Ishikawa (cell line): ENCODE results near the gene BMPR1A.

Source experiments
- CEBPB ChIP-seq: IDR thresholded peaks from 2 replicates; pipeline ENCODE4 v1.6.1; 2012
- CREB1 ChIP-seq: IDR thresholded peaks from 2 replicates; pipeline ENCODE4 v1.6.1; 2012; ENCODE audit warnings: low read depth
- EGR1 ChIP-seq: IDR thresholded peaks from 2 replicates; pipeline ENCODE4 v1.6.1; 2012
- EP300 ChIP-seq: IDR thresholded peaks from 2 replicates; pipeline ENCODE4 v1.6.1; 2012; ENCODE audit warnings: borderline replicate concordance
- FOXM1 ChIP-seq: IDR thresholded peaks from 2 replicates; pipeline ENCODE4 v1.6.1; 2012; ENCODE audit warnings: low read depth, borderline replicate concordance
- NFIC ChIP-seq: IDR thresholded peaks from 2 replicates; pipeline ENCODE4 v1.6.1; 2012
- RAD21 ChIP-seq: IDR thresholded peaks from 2 replicates; pipeline ENCODE4 v1.6.1; 2012; ENCODE audit warnings: low read depth
- TAF1 ChIP-seq: IDR thresholded peaks from 2 replicates; pipeline ENCODE4 v1.6.1; 2012; ENCODE audit warnings: low read depth, mild to moderate bottlenecking
- TCF12 ChIP-seq: IDR thresholded peaks from 2 replicates; pipeline ENCODE4 v1.6.1; 2012; ENCODE audit warnings: low read depth
- TEAD4 ChIP-seq: IDR thresholded peaks from 2 replicates; pipeline ENCODE4 v1.6.1; 2012
- YY1 ChIP-seq: IDR thresholded peaks from 2 replicates; pipeline ENCODE4 v1.6.1; 2012; ENCODE audit warnings: low read depth
- ZBTB7A ChIP-seq: IDR thresholded peaks from 2 replicates; pipeline ENCODE4 v1.6.1; 2012; ENCODE audit warnings: low read depth
- TF ChIP-seq, protein P1 (sequence below): IDR thresholded peaks from 2 replicates; pipeline ENCODE4 v1.6.1; 2012
- TF ChIP-seq, protein P2 (sequence below): IDR thresholded peaks from 2 replicates; pipeline ENCODE4 v1.6.1; 2012; ENCODE audit warnings: low read depth, mild to moderate bottlenecking
- TF ChIP-seq, protein P3 (sequence below): IDR thresholded peaks from 2 replicates; pipeline ENCODE4 v1.6.1; 2012

The BMPR1A gene

DNA sequence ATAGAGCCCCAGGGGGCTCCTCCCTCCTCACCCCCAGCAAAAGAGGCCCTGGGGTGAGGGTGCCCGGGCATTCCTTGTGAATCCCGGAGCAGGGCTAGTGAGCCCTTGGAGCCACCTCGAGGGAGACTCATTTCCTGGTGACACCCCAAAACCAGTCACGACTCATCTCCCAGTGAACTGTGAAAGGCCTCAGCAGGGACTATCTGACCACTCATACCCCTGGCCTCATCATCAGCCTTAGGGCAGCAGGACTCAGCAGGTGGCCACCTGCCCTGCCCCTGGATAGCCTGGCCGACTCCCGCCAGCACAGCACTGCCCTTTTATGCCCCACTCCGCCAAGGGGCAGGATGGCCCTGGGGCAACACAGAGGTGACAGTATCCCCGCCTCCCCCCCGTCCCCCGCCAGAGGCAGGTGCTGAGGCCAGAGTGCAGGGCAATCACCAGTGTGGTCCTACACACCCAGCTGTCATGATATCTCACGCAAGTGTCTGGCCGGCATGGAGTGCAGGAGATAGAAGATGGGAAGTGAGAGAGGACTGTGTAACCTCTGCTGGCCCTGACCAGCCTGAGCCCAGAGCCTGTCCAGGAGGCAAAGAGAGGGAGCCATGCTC is 205.2 kb downstream of the BMPR1A start:
- TF ChIP-seq EGR1 (no peak), CREB1 (no peak), TEAD4 (no peak), EP300 (no peak), YY1 (no peak), RAD21 (no peak), CEBPB (no peak), ZBTB7A (no peak), FOXM1 (no peak), TAF1 (no peak), TCF12 (no peak), NFIC (no peak)
- TF ChIP-seq, protein P1, sequence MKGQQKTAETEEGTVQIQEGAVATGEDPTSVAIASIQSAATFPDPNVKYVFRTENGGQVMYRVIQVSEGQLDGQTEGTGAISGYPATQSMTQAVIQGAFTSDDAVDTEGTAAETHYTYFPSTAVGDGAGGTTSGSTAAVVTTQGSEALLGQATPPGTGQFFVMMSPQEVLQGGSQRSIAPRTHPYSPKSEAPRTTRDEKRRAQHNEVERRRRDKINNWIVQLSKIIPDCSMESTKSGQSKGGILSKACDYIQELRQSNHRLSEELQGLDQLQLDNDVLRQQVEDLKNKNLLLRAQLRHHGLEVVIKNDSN, result no peak
- TF ChIP-seq, protein P2, sequence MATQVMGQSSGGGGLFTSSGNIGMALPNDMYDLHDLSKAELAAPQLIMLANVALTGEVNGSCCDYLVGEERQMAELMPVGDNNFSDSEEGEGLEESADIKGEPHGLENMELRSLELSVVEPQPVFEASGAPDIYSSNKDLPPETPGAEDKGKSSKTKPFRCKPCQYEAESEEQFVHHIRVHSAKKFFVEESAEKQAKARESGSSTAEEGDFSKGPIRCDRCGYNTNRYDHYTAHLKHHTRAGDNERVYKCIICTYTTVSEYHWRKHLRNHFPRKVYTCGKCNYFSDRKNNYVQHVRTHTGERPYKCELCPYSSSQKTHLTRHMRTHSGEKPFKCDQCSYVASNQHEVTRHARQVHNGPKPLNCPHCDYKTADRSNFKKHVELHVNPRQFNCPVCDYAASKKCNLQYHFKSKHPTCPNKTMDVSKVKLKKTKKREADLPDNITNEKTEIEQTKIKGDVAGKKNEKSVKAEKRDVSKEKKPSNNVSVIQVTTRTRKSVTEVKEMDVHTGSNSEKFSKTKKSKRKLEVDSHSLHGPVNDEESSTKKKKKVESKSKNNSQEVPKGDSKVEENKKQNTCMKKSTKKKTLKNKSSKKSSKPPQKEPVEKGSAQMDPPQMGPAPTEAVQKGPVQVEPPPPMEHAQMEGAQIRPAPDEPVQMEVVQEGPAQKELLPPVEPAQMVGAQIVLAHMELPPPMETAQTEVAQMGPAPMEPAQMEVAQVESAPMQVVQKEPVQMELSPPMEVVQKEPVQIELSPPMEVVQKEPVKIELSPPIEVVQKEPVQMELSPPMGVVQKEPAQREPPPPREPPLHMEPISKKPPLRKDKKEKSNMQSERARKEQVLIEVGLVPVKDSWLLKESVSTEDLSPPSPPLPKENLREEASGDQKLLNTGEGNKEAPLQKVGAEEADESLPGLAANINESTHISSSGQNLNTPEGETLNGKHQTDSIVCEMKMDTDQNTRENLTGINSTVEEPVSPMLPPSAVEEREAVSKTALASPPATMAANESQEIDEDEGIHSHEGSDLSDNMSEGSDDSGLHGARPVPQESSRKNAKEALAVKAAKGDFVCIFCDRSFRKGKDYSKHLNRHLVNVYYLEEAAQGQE, result no peak
- TF ChIP-seq, protein P3, sequence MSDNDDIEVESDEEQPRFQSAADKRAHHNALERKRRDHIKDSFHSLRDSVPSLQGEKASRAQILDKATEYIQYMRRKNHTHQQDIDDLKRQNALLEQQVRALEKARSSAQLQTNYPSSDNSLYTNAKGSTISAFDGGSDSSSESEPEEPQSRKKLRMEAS, result no peak

DNA sequence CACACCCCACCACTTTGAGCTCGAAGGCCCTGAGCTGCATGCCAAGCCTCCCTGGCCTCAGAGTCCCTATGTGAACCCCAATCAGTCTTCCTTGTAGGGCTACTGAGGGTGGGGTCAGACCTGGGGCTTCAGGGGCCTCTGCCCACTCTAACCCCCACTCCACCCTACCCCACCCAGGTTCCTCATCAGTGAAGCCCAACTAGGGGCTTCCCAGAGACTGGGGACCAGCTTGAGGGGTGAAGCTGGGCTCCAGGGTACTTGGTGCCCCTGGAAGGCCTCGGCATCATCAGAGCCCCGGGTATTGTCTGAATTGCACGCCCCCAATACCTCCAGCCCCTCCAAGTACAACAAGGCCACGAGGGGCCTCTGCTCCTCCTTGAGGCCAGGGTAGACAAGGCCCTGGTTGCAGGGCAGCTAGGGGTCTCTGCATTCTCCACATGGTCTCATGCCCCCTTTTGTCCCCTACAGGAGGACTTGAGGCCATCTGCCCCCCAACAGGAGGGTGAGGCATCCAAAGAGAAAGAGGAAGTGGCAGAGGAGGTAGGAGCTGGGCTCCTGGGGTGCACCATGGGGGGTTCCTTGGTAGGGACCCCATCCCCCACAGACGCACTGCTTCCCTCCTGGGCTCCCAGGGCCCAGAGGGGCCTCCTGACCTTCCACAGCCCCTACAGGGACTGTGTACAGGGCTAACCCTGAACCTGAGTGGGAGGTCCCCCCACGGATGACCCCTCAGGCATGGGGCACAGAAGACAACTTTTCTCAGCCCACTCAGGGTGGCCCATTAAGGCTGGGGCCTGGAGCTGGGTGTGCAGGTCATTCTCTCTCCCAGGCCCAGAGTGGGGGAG is 205.9 kb downstream of the BMPR1A start:
- TF ChIP-seq, protein P1, result no peak
- TF ChIP-seq EGR1, result no peak
- TF ChIP-seq, protein P2, result no peak
- TF ChIP-seq CEBPB, result no peak
- TF ChIP-seq FOXM1, result no peak
- TF ChIP-seq, protein P3, result no peak
- TF ChIP-seq TAF1, result no peak
- TF ChIP-seq ZBTB7A, result no peak
- no peak for TF ChIP-seq YY1
- no peak for TF ChIP-seq TEAD4
- no peak for TF ChIP-seq EP300
- TF ChIP-seq CREB1, result no peak
- no peak for TF ChIP-seq NFIC

DNA sequence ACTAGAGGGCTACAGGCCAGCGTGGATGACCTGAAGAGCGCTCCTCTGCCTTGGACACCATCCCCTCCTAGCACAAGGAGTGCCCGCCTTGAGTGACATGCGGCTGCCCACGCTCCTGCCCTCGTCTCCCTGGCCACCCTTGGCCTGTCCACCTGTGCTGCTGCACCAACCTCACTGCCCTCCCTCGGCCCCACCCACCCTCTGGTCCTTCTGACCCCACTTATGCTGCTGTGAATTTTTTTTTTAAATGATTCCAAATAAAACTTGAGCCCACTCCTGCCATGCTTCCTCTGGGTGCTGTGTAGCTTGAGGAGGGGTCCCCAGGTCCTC is 206.5 kb downstream of the BMPR1A start:
- no peak for TF ChIP-seq TAF1
- TF ChIP-seq ZBTB7A, result no peak

DNA sequence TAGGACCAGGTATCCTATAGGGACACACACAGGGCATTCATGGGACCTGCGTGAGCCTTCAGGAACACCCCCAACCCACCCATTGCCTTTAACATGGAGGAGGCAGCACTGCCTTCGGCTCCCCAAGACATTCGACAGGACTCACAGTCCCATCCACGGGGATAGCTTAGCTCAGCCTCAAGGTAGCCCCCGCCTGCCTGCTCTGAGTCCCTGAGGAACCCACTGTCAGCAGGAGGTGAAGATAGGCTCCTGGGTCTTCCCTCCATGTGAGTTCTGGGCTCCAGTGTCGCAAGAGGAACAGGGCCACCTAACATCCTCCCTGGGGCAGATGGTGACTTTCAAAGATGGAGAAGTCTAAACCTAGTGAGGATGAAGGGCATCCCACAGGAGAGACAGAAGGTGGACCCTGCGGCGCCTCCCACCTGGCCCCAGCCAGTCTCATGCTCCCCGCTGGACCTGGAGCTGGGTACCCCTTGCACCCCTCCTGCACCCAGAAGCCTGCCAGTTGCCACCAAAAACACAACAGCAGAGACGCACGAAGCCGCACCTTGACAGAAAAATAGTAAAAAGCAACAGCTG is 207.0 kb downstream of the BMPR1A start:
- TF ChIP-seq TCF12, result no peak

DNA sequence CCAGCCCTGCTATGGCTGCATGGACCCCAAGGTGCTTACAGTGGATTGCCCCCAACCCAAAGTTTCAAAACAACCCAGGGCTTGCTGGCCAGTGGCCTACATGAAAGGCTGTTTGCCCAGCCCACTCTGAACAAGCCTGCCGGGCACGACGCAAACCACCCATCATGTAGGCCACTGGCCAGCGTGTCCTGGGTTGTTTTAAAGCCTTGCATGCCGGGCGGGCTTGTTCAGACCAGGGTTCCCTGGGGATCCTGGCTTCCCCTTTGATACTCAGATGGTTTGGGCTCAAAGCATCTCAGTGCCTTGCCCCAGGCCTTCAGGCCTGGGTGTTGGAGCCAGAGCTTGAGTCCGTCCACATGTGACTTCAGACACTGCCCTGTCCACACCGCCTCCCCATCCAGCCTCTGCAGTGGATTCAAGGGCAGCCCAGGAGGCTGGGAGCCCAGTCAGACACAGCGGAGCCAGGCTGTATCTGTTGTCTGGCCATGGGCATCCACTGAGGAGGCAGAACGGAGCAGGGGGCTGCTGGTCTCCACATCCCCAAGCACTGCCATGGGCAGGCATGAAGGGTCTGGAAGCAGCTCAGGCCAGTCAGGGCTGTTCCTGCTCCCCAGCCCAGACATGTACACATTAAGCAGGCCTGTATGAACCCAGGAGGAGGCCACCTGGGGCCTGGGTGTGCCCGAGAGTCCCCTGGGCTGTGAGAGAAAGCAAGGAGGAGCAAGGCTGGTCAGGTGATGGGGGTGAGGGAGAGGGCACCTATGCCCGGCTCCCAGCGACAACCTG is 207.8 kb downstream of the BMPR1A start:
- TF ChIP-seq TEAD4 (no peak), RAD21 (no peak)

DNA sequence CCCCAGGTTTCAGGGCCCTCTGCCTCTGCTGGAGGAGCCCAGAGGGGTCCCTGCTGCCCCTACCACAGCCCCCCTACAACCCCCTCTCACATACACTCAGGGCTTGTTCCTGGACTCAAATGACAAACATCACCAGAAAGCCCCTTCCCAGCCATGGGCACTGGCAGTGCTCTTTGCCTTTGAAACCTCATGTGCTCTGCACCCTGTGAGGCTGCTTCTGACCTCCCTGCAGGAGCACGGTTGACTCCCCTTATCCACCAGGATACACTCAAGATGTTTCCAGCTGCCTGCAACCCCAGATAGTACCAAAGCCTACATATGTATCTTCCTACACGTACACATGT is 208.4 kb downstream of the BMPR1A start:
- TF ChIP-seq, protein P1, result no peak
- TF ChIP-seq FOXM1 (no peak), TCF12 (no peak), NFIC (no peak), CEBPB (no peak), TAF1 (no peak), YY1 (no peak)
- TF ChIP-seq, protein P3, result no peak
- TF ChIP-seq, protein P2, result no peak
